ENCODE results near the gene GPX4. TPM values are rescaled to one million over a fixed set of nuclear protein-coding genes. Genes with fewer than 3 reads are reported as not detected.

The GPX4 gene
- total and polyA plus RNA-seq, 5 donors: 300 to 713 (median 371) TPM

GRCh38 chr19:1150333-1151036, 46.7 kb downstream of the GPX4 start:
- intact Hi-C loops (cut with DNase I): no loop called here
- Histone ChIP-seq H3K9me3 (ENCODE audit: control insufficient read depth, low read length) (no peaks in the 10 kb centered on the region), H3K27ac (ENCODE audit: low read length) (no peak overlapping the region), H3K27me3 (ENCODE audit: control insufficient read depth, insufficient read depth) (no peaks in the 10 kb centered on the region), H3K4me3 (ENCODE audit: low read length) (no peak overlapping the region), H3K4me1 (ENCODE audit: control insufficient read depth, insufficient read depth, low read length) (peaks cover 17% of the 10 kb centered on the region)
- ATAC-seq (no peak), DNase-seq (peak in 1 of 3 donors; percentile 67)
- WGBS: 91% methylated on average over 33 of the region's 33 CpGs

GRCh38 chr19:1151037-1151724, 47.4 kb downstream of the GPX4 start:
- DNase-seq (peak in 1 of 3 donors; percentile 60), ATAC-seq (no peak)
- WGBS: 73% methylated on average over 12 of the region's 12 CpGs
- Histone ChIP-seq H3K27ac (ENCODE audit: low read length) (no peak overlapping the region), H3K4me3 (ENCODE audit: low read length) (no peak overlapping the region), H3K27me3 (ENCODE audit: control insufficient read depth, insufficient read depth) (no peaks in the 10 kb centered on the region), H3K9me3 (ENCODE audit: control insufficient read depth, low read length) (no peaks in the 10 kb centered on the region), H3K4me1 (ENCODE audit: control insufficient read depth, insufficient read depth, low read length) (peaks cover 23% of the 10 kb centered on the region)
- intact Hi-C loops (cut with DNase I): no loop called here

GRCh38 chr19:1151917-1152587, 48.3 kb downstream of the GPX4 start:
- Histone ChIP-seq H3K4me1 (ENCODE audit: control insufficient read depth, insufficient read depth, low read length) (peaks cover 23% of the 10 kb centered on the region), H3K27ac (ENCODE audit: low read length) (peak overlapping the region; percentile 46), H3K9me3 (ENCODE audit: control insufficient read depth, low read length) (no peaks in the 10 kb centered on the region), H3K27me3 (ENCODE audit: control insufficient read depth, insufficient read depth) (no peaks in the 10 kb centered on the region), H3K4me3 (ENCODE audit: low read length) (no peak overlapping the region)
- DNase-seq: peak; percentile 80 to 87 (median 82)
- intact Hi-C loops (cut with DNase I): no loop called here
- peak; percentile 48 to 74 for ATAC-seq
- 29% methylated on average over 35 of the region's 35 CpGs for WGBS

- WGBS: 92% methylated on average over 58 of the region's 58 CpGs
- H3K27me3 ChIP-seq (ENCODE audit: control insufficient read depth, insufficient read depth): no peaks in the 10 kb centered on the region
- peak overlapping the region; percentile 10 for H3K27ac ChIP-seq (ENCODE audit: low read length)
- peak in 1 of 3 donors; percentile 70 for DNase-seq
- intact Hi-C loops (cut with DNase I): no loop called here
- H3K9me3 ChIP-seq (ENCODE audit: control insufficient read depth, low read length): no peaks in the 10 kb centered on the region
- ATAC-seq: no peak
- H3K4me1 ChIP-seq (ENCODE audit: control insufficient read depth, insufficient read depth, low read length): peaks cover 23% of the 10 kb centered on the region
- no peak overlapping the region for H3K4me3 ChIP-seq (ENCODE audit: low read length)
These were observed 50.3 kb downstream of the GPX4 start for GRCh38 chr19:1153891-1154730.

- Histone ChIP-seq H3K27me3 (ENCODE audit: control insufficient read depth, insufficient read depth) (no peaks in the 10 kb centered on the region), H3K4me1 (ENCODE audit: control insufficient read depth, insufficient read depth, low read length) (peaks cover 23% of the 10 kb centered on the region), H3K9me3 (ENCODE audit: control insufficient read depth, low read length) (no peaks in the 10 kb centered on the region), H3K27ac (ENCODE audit: low read length) (peak overlapping the region; percentile 55), H3K4me3 (ENCODE audit: low read length) (no peak overlapping the region)
- intact Hi-C loops (cut with DNase I): no loop called here
- peak; percentile 84 for ATAC-seq
- DNase-seq: peak; percentile 94 to 96 (median 94)
- 8% methylated on average over 32 of the region's 32 CpGs for WGBS
These were observed 51.0 kb downstream of the GPX4 start for GRCh38 chr19:1154731-1155351.

GRCh38 chr19:1155352-1156304, 51.8 kb downstream of the GPX4 start:
- Histone ChIP-seq H3K27me3 (ENCODE audit: control insufficient read depth, insufficient read depth) (no peaks in the 10 kb centered on the region), H3K4me1 (ENCODE audit: control insufficient read depth, insufficient read depth, low read length) (peaks cover 21% of the 10 kb centered on the region), H3K4me3 (ENCODE audit: low read length) (no peak overlapping the region), H3K27ac (ENCODE audit: low read length) (peak overlapping the region; percentile 55), H3K9me3 (ENCODE audit: control insufficient read depth, low read length) (no peaks in the 10 kb centered on the region)
- peak; percentile 2 to 9 for ATAC-seq
- peak in 2 of 3 donors; percentile 35 to 56 for DNase-seq
- intact Hi-C loops (cut with DNase I): no loop called here
- 72% methylated on average over 29 of the region's 29 CpGs for WGBS

Other genes starting within 250 kb of the GPX4 start
- 100 to 1,000 TPM; 221 to 590 (median 310) TPM for gene CFD, start 244.3 kb upstream of the GPX4 start, total RNA-seq
- gene CFD, start 244.3 kb upstream of the GPX4 start, polyA plus RNA-seq: 869 TPM
- 10 to 100 TPM; 23.9 to 28.4 (median 25.4) TPM for gene MED16, start 210.8 kb upstream of the GPX4 start, total RNA-seq
- 21.3 TPM for gene MED16, start 210.8 kb upstream of the GPX4 start, polyA plus RNA-seq
- gene RNU6-9, start 210.5 kb upstream of the GPX4 start, total RNA-seq: not detected
- not detected for gene RNU6-9, start 210.5 kb upstream of the GPX4 start, polyA plus RNA-seq
- 10 to 100 TPM; 18.6 to 31.2 (median 21.2) TPM for gene R3HDM4, start 190.8 kb upstream of the GPX4 start, total RNA-seq
- gene R3HDM4, start 190.8 kb upstream of the GPX4 start, polyA plus RNA-seq: 25.8 TPM
- not detected for gene KISS1R, start 186.7 kb upstream of the GPX4 start, total RNA-seq
- gene KISS1R, start 186.7 kb upstream of the GPX4 start, polyA plus RNA-seq: not detected
- gene ARID3A, start 178.0 kb upstream of the GPX4 start, total RNA-seq: 1 to 10 TPM; 4.2 to 6.2 (median 5.6) TPM
- 3.3 TPM for gene ARID3A, start 178.0 kb upstream of the GPX4 start, polyA plus RNA-seq
- 10 to 100 TPM; 12.2 to 24.0 (median 15.8) TPM for gene WDR18, start 119.6 kb upstream of the GPX4 start, total RNA-seq
- 22.5 TPM for gene WDR18, start 119.6 kb upstream of the GPX4 start, polyA plus RNA-seq
- under 1 TPM in 1 of 4 donors, not detected in 3; 0.06 TPM for gene GRIN3B, start 103.6 kb upstream of the GPX4 start, total RNA-seq
- gene GRIN3B, start 103.6 kb upstream of the GPX4 start, polyA plus RNA-seq: not detected
- 100 to 1,000 TPM; 127 to 161 (median 143) TPM for gene TMEM259, start 82.9 kb upstream of the GPX4 start, total RNA-seq
- 164 TPM for gene TMEM259, start 82.9 kb upstream of the GPX4 start, polyA plus RNA-seq
- gene RNU6-2, start 82.5 kb upstream of the GPX4 start, total RNA-seq: not detected
- gene RNU6-2, start 82.5 kb upstream of the GPX4 start, polyA plus RNA-seq: not detected
- gene CNN2, start 77.4 kb upstream of the GPX4 start, total RNA-seq: 10 to 100 TPM; 57.4 to 75.9 (median 63.8) TPM
- 52.1 TPM for gene CNN2, start 77.4 kb upstream of the GPX4 start, polyA plus RNA-seq
- 10 to 100 TPM in 1 of 4 donors, 1 to 10 TPM in 3; 7.3 to 10.4 (median 8.7) TPM for gene ABCA7, start 63.9 kb upstream of the GPX4 start, total RNA-seq
- gene ABCA7, start 63.9 kb upstream of the GPX4 start, polyA plus RNA-seq: 9.1 TPM
- 10 to 100 TPM in 1 of 4 donors, 1 to 10 TPM in 3; 7.7 to 10.4 (median 9.2) TPM for gene ARHGAP45, start 36.8 kb upstream of the GPX4 start, total RNA-seq
- 5.9 TPM for gene ARHGAP45, start 36.8 kb upstream of the GPX4 start, polyA plus RNA-seq
- 100 to 1,000 TPM; 110 to 145 (median 131) TPM for gene POLR2E, start 8.6 kb upstream of the GPX4 start, total RNA-seq
- gene POLR2E, start 8.6 kb upstream of the GPX4 start, polyA plus RNA-seq: 179 TPM
- gene SBNO2, start 70.3 kb downstream of the GPX4 start, total RNA-seq: 10 to 100 TPM; 18.0 to 44.5 (median 20.5) TPM
- gene SBNO2, start 70.3 kb downstream of the GPX4 start, polyA plus RNA-seq: 13.4 TPM
- 10 to 100 TPM; 56.9 to 62.0 (median 57.7) TPM for gene STK11, start 101.8 kb downstream of the GPX4 start, total RNA-seq
- 64.5 TPM for gene STK11, start 101.8 kb downstream of the GPX4 start, polyA plus RNA-seq
- 1 to 10 TPM in 3 of 4 donors, under 1 TPM in 1; 0.89 to 2.2 (median 1.5) TPM for gene CBARP, start 134.0 kb downstream of the GPX4 start, total RNA-seq
- 0.97 TPM for gene CBARP, start 134.0 kb downstream of the GPX4 start, polyA plus RNA-seq
- gene ATP5F1D, start 137.8 kb downstream of the GPX4 start, total RNA-seq: 100 to 1,000 TPM; 490 to 706 (median 622) TPM
- 660 TPM for gene ATP5F1D, start 137.8 kb downstream of the GPX4 start, polyA plus RNA-seq
- 100 to 1,000 TPM in 1 of 4 donors, 10 to 100 TPM in 3; 50.2 to 123 (median 62.4) TPM for gene MIDN, start 144.6 kb downstream of the GPX4 start, total RNA-seq
- gene MIDN, start 144.6 kb downstream of the GPX4 start, polyA plus RNA-seq: 45.6 TPM
- 100 to 1,000 TPM; 288 to 417 (median 333) TPM for gene CIRBP, start 165.3 kb downstream of the GPX4 start, total RNA-seq
- gene CIRBP, start 165.3 kb downstream of the GPX4 start, polyA plus RNA-seq: 370 TPM
- 10 to 100 TPM; 15.9 to 18.1 (median 17.0) TPM for gene FAM174C, start 171.5 kb downstream of the GPX4 start, total RNA-seq
- 25.3 TPM for gene FAM174C, start 171.5 kb downstream of the GPX4 start, polyA plus RNA-seq
- not detected for gene EFNA2, start 181.9 kb downstream of the GPX4 start, total RNA-seq
- gene EFNA2, start 181.9 kb downstream of the GPX4 start, polyA plus RNA-seq: not detected

Data from right cardiac atrium (tissue), 5 donors.